Activated naive CD8-positive, alpha-beta T cell (primary cell): ENCODE measurements around the gene EID3.

ENCODE experiments used
- H3K27ac Mint-ChIP-seq: one replicate; pipeline ENCODE4 v1.8.0; 2021; ENCODE audit warnings: mixed read lengths
- H3K27me3 Mint-ChIP-seq: one replicate; pipeline ENCODE4 v1.8.0; 2021; ENCODE audit warnings: mixed read lengths
- H3K36me3 Mint-ChIP-seq: one replicate; pipeline ENCODE4 v1.8.0; 2021; ENCODE audit warnings: mixed read lengths
- H3K4me1 Mint-ChIP-seq: one replicate; pipeline ENCODE4 v1.8.0; 2021; ENCODE audit warnings: low read depth, mixed read lengths
- H3K4me3 Mint-ChIP-seq: one replicate; pipeline ENCODE4 v1.8.0; 2021; ENCODE audit warnings: mild to moderate bottlenecking, mixed read lengths
- H3K9me3 Mint-ChIP-seq: one replicate; pipeline ENCODE4 v1.8.0; 2021; ENCODE audit warnings: low read depth, mixed read lengths

The EID3 gene

GRCh38 chr12:104297477-104298113 is 5.9 kb upstream of the EID3 start:
- Mint-ChIP-seq H3K4me1 (peaks cover 42% of the 10 kb centered on the region), H3K27me3 (no peaks in the 10 kb centered on the region), H3K4me3 (no peak overlapping the region), H3K36me3 (peaks cover 17% of the 10 kb centered on the region), H3K9me3 (no peaks in the 10 kb centered on the region), H3K27ac (no peak overlapping the region)

- Mint-ChIP-seq H3K9me3 (no peaks in the 10 kb centered on the region), H3K36me3 (peaks cover 20% of the 10 kb centered on the region), H3K27me3 (no peaks in the 10 kb centered on the region), H3K4me1 (peaks cover 55% of the 10 kb centered on the region), H3K4me3 (no peak overlapping the region), H3K27ac (peak overlapping the region; percentile 8)
These were observed 3.6 kb upstream of the EID3 start for GRCh38 chr12:104299842-104300481.

GRCh38 chr12:104304261-104305009 is 896 bp downstream of the EID3 start:
- Mint-ChIP-seq H3K27ac (peak overlapping the region; percentile 95), H3K4me1 (peaks cover 70% of the 10 kb centered on the region), H3K9me3 (no peaks in the 10 kb centered on the region), H3K4me3 (peak overlapping the region; percentile 85), H3K36me3 (peaks cover 20% of the 10 kb centered on the region), H3K27me3 (no peaks in the 10 kb centered on the region)

GRCh38 chr12:104305349-104305748 is 1.8 kb downstream of the EID3 start:
- peaks cover 69% of the 10 kb centered on the region for H3K4me1 Mint-ChIP-seq
- no peaks in the 10 kb centered on the region for H3K9me3 Mint-ChIP-seq
- no peak overlapping the region for H3K27ac Mint-ChIP-seq
- peaks cover 20% of the 10 kb centered on the region for H3K36me3 Mint-ChIP-seq
- no peaks in the 10 kb centered on the region for H3K27me3 Mint-ChIP-seq
- H3K4me3 Mint-ChIP-seq, result peak overlapping the region; percentile 85

- Mint-ChIP-seq H3K4me1 (peaks cover 67% of the 10 kb centered on the region), H3K4me3 (no peak overlapping the region), H3K27ac (no peak overlapping the region), H3K9me3 (no peaks in the 10 kb centered on the region), H3K27me3 (no peaks in the 10 kb centered on the region), H3K36me3 (peaks cover 20% of the 10 kb centered on the region)
These were observed 2.8 kb downstream of the EID3 start for GRCh38 chr12:104306376-104306775.

GRCh38 chr12:104306943-104307654 is 3.6 kb downstream of the EID3 start:
- no peak overlapping the region for H3K4me3 Mint-ChIP-seq
- H3K9me3 Mint-ChIP-seq, result no peaks in the 10 kb centered on the region
- H3K4me1 Mint-ChIP-seq, result peaks cover 62% of the 10 kb centered on the region
- H3K36me3 Mint-ChIP-seq, result peaks cover 20% of the 10 kb centered on the region
- no peaks in the 10 kb centered on the region for H3K27me3 Mint-ChIP-seq
- no peak overlapping the region for H3K27ac Mint-ChIP-seq

GRCh38 chr12:104307655-104308000 is 4.1 kb downstream of the EID3 start:
- Mint-ChIP-seq H3K9me3 (no peaks in the 10 kb centered on the region), H3K36me3 (peaks cover 20% of the 10 kb centered on the region), H3K4me3 (no peak overlapping the region), H3K27ac (no peak overlapping the region), H3K27me3 (no peaks in the 10 kb centered on the region), H3K4me1 (peaks cover 59% of the 10 kb centered on the region)

- Mint-ChIP-seq H3K36me3 (peaks cover 20% of the 10 kb centered on the region), H3K4me3 (no peak overlapping the region), H3K9me3 (no peaks in the 10 kb centered on the region), H3K27ac (no peak overlapping the region), H3K27me3 (no peaks in the 10 kb centered on the region), H3K4me1 (peaks cover 41% of the 10 kb centered on the region)
These were observed 6.0 kb downstream of the EID3 start for GRCh38 chr12:104309446-104309993.

- Mint-ChIP-seq H3K9me3 (no peaks in the 10 kb centered on the region), H3K27me3 (no peaks in the 10 kb centered on the region), H3K4me1 (peaks cover 27% of the 10 kb centered on the region), H3K4me3 (no peak overlapping the region), H3K27ac (no peak overlapping the region), H3K36me3 (peaks cover 10% of the 10 kb centered on the region)
These were observed 7.5 kb downstream of the EID3 start for GRCh38 chr12:104310751-104311633.

- Mint-ChIP-seq H3K9me3 (no peaks in the 10 kb centered on the region), H3K4me1 (peaks cover 15% of the 10 kb centered on the region), H3K27ac (no peak overlapping the region), H3K36me3 (peaks cover 10% of the 10 kb centered on the region), H3K27me3 (no peaks in the 10 kb centered on the region), H3K4me3 (no peak overlapping the region)
These were observed 8.7 kb downstream of the EID3 start for GRCh38 chr12:104312202-104312601.

- no peak overlapping the region for H3K4me3 Mint-ChIP-seq
- H3K27me3 Mint-ChIP-seq, result no peaks in the 10 kb centered on the region
- H3K9me3 Mint-ChIP-seq, result no peaks in the 10 kb centered on the region
- H3K36me3 Mint-ChIP-seq, result peaks cover 10% of the 10 kb centered on the region
- peaks cover 11% of the 10 kb centered on the region for H3K4me1 Mint-ChIP-seq
- H3K27ac Mint-ChIP-seq, result no peak overlapping the region
These were observed 9.1 kb downstream of the EID3 start for GRCh38 chr12:104312654-104313053.

GRCh38 chr12:104313568-104314241 is 10.2 kb downstream of the EID3 start:
- no peaks in the 10 kb centered on the region for H3K27me3 Mint-ChIP-seq
- no peak overlapping the region for H3K4me3 Mint-ChIP-seq
- H3K4me1 Mint-ChIP-seq, result peaks cover 8% of the 10 kb centered on the region
- no peak overlapping the region for H3K27ac Mint-ChIP-seq
- peaks cover 10% of the 10 kb centered on the region for H3K36me3 Mint-ChIP-seq
- H3K9me3 Mint-ChIP-seq, result no peaks in the 10 kb centered on the region

- no peaks in the 10 kb centered on the region for H3K27me3 Mint-ChIP-seq
- no peaks in the 10 kb centered on the region for H3K9me3 Mint-ChIP-seq
- H3K36me3 Mint-ChIP-seq, result peaks cover 9% of the 10 kb centered on the region
- H3K4me3 Mint-ChIP-seq, result no peak overlapping the region
- peaks cover 5% of the 10 kb centered on the region for H3K4me1 Mint-ChIP-seq
- H3K27ac Mint-ChIP-seq, result no peak overlapping the region
These were observed 10.7 kb downstream of the EID3 start for GRCh38 chr12:104314242-104314614.
